Hepatocyte (in vitro differentiated cells): ENCODE results near the gene IL20RA. TPM values are rescaled to one million over a fixed set of nuclear protein-coding genes. Genes with fewer than 3 reads are reported as not detected.

Experiments used
- DNase-seq: peaks from one replicate; pipeline ENCODE4 v3.0.0-alpha.2; 2016; ENCODE audit warnings: low spot score
- H2AFZ ChIP-seq: fragments of 200-600 bp; sonication (generic); 2 replicates; pipeline ENCODE4 v1.6.0; 2016; ENCODE audit warnings: antibody characterized with exemption, mild to moderate bottlenecking
- H3K27ac ChIP-seq: fragments of 200-600 bp; sonication (generic); 2 replicates; pipeline ENCODE4 v1.5.1; 2016; ENCODE audit warnings: mild to moderate bottlenecking
- H3K27me3 ChIP-seq: fragments of 200-600 bp; sonication (generic); 2 replicates; pipeline ENCODE4 v1.6.1; 2016
- H3K36me3 ChIP-seq: fragments of 200-600 bp; sonication (generic); replicated peaks from 2 replicates; pipeline ENCODE4 v1.5.1; 2016; ENCODE audit warnings: low read depth; ENCODE audit not compliant: insufficient read depth
- H3K4me1 ChIP-seq: fragments of 200-600 bp; sonication (generic); 2 replicates; pipeline ENCODE4 v1.5.1; 2016; ENCODE audit warnings: mild to moderate bottlenecking, moderate library complexity; ENCODE audit not compliant: insufficient read depth
- H3K4me2 ChIP-seq: fragments of 200-600 bp; sonication (generic); 2 replicates; pipeline ENCODE4 v1.6.0; 2016
- H3K4me3 ChIP-seq: fragments of 200-600 bp; sonication (generic); 2 replicates; pipeline ENCODE4 v1.5.1; 2016; ENCODE audit warnings: mild to moderate bottlenecking
- H3K79me2 ChIP-seq: fragments of 200-600 bp; sonication (generic); 2 replicates; pipeline ENCODE4 v1.6.0; 2017; ENCODE audit warnings: mild to moderate bottlenecking
- H3K9me2 ChIP-seq: fragments of 200-600 bp; sonication (generic); replicated peaks from 2 replicates; pipeline ENCODE4 v1.6.0; 2017; ENCODE audit warnings: mild to moderate bottlenecking; ENCODE audit not compliant: insufficient read depth
- H3K9me3 ChIP-seq: fragments of 200-600 bp; sonication (generic); 2 replicates; pipeline ENCODE4 v1.5.1; 2016; ENCODE audit warnings: low read depth, mild to moderate bottlenecking
- H4K20me1 ChIP-seq: fragments of 200-600 bp; sonication (generic); 2 replicates; pipeline ENCODE4 v1.6.0; 2016; ENCODE audit warnings: mild to moderate bottlenecking; ENCODE audit not compliant: insufficient read depth, poor library complexity, severe bottlenecking
- CTCF ChIP-seq: fragments of 200-600 bp; sonication (generic); IDR thresholded peaks from 2 replicates; pipeline ENCODE4 v1.5.1; 2016; ENCODE audit warnings: antibody characterized with exemption, mild to moderate bottlenecking; ENCODE audit not compliant: poor library complexity
- EZH2 ChIP-seq: fragments of 200-600 bp; sonication (generic); IDR thresholded peaks from 2 replicates; pipeline ENCODE4 v1.6.1; 2016; ENCODE audit warnings: antibody characterized with exemption, mild to moderate bottlenecking, borderline replicate concordance
- EZH2phosphoT487 ChIP-seq: fragments of 200-600 bp; sonication (generic); IDR thresholded peaks from one replicate; pipeline ENCODE4 v1.6.1; 2018; ENCODE audit warnings: antibody characterized with exemption, mild to moderate bottlenecking, low read depth, moderate library complexity; ENCODE audit not compliant: unreplicated experiment, severe bottlenecking
- WGBS: methylation state at CpG from one replicate; pipeline ENCODE4 v1.1.6; 2016; ENCODE audit warnings: low lambda C conversion rate; ENCODE audit errors: missing lambda C conversion rate; 5-methylcytosine and 5-hydroxymethylcytosine counted together
- polyA plus RNA-seq: library from polyadenylated mRNA; unstranded; fragments of >200 nt; fragmentation: Nextera tagmentation; extraction: Ambion mirVana; gene quantifications from 2 replicates; pipeline ENCODE4 v1.2.1, GENCODE V29; 2016
- total RNA-seq: library from RNA; depleted of rRNA; stranded (reverse); fragments of >200 nt; gene quantifications from 2 replicates; pipeline ENCODE4 v1.2.3, GENCODE V29; 2014

The IL20RA gene
- total and polyA plus RNA-seq, 2 experiments from 2014 or later, result 0.52 to 0.63 TPM

GRCh38 chr6:137089305-137089704, 44.5 kb upstream of the IL20RA start:
- H3K4me1 ChIP-seq, result no peaks in the 10 kb centered on the region
- H3K79me2 ChIP-seq, result no peaks in the 10 kb centered on the region
- H3K9me2 ChIP-seq, result no peaks in the 10 kb centered on the region
- H3K36me3 ChIP-seq, result no peaks in the 10 kb centered on the region
- H3K27me3 ChIP-seq, result no peaks in the 10 kb centered on the region
- no peaks in the 10 kb centered on the region for H3K9me3 ChIP-seq
- H3K4me2 ChIP-seq, result no peak overlapping the region
- TF ChIP-seq CTCF, result no peak
- no peak overlapping the region for H2AFZ ChIP-seq
- no peak for DNase-seq
- H3K4me3 ChIP-seq, result no peak overlapping the region
- H3K27ac ChIP-seq, result no peak overlapping the region
- WGBS, result 55% methylated on average over 5 of the region's 5 CpGs
- no peaks in the 10 kb centered on the region for H4K20me1 ChIP-seq

- Histone ChIP-seq H3K4me1 (no peaks in the 10 kb centered on the region), H3K27ac (no peak overlapping the region), H3K36me3 (no peaks in the 10 kb centered on the region), H4K20me1 (no peaks in the 10 kb centered on the region), H3K27me3 (no peaks in the 10 kb centered on the region), H3K4me2 (no peak overlapping the region), H3K9me2 (no peaks in the 10 kb centered on the region), H3K4me3 (no peak overlapping the region), H2AFZ (no peak overlapping the region), H3K9me3 (no peaks in the 10 kb centered on the region), H3K79me2 (no peaks in the 10 kb centered on the region)
- no peak for DNase-seq
- WGBS, result 79% methylated on average over 3 of the region's 3 CpGs
- TF ChIP-seq EZH2phosphoT487 (no peak), EZH2 (no peak), CTCF (no peak)
These were observed 43.1 kb upstream of the IL20RA start for GRCh38 chr6:137087902-137088301.

- TF ChIP-seq EZH2phosphoT487 (no peak), EZH2 (no peak), CTCF (no peak)
- no peaks in the 10 kb centered on the region for H3K9me3 ChIP-seq
These were observed 41.3 kb upstream of the IL20RA start for GRCh38 chr6:137086031-137086430.

More at GRCh38 chr6:137086031-137086430, 41.3 kb upstream of the IL20RA start:
- Histone ChIP-seq H3K36me3 (no peaks in the 10 kb centered on the region), H2AFZ (no peak overlapping the region), H3K27ac (no peak overlapping the region), H3K4me3 (no peak overlapping the region), H4K20me1 (no peaks in the 10 kb centered on the region), H3K4me1 (no peaks in the 10 kb centered on the region), H3K4me2 (no peak overlapping the region), H3K27me3 (no peaks in the 10 kb centered on the region), H3K9me2 (no peaks in the 10 kb centered on the region), H3K79me2 (no peaks in the 10 kb centered on the region)
- WGBS, result 84% methylated on average over 1 of the region's 1 CpG
- DNase-seq, result no peak
